K562 (cell line): ENCODE results near the gene FTHL17. TPM values are rescaled to one million over a fixed set of nuclear protein-coding genes. Genes with fewer than 3 reads are reported as not detected.

Experiments used
- ATAC-seq: fragments of 200-7000 bp; cut with Tn5 transposase; 3 replicates; pipeline ENCODE4 v1.9.1; 2020; ENCODE audit warnings: moderate library complexity
- BruUV-seq: library from RNA; stranded (reverse); fragments of 400-500 nt; replicated peaks from 2 replicates; lab custom pipeline; 2021; lab: Mats Ljungman, UMichigan
- CTCF ChIA-PET: fragments of 300-600 bp; formaldehyde crosslinking; extraction: SDS; loops from one replicate; lab custom pipeline; 2021; ENCODE audit warnings: low intra/inter-chr PET ratio; lab: Yijun Ruan, JAX
- POLR2A ChIA-PET: fragments of 300-600, 350-650 bp; sonication (Branson Sonifier 250); formaldehyde crosslinking; extraction: SDS; loops from one replicate; lab custom pipeline; 2021; ENCODE audit warnings: antibody characterized with exemption, inconsistent platforms; lab: Yijun Ruan, JAX
- DNase-seq, 4 experiments: peaks; one replicate each; pipeline versions ENCODE4 v3.0.0 to v3.0.0-alpha.2; 2011 to 2018; ENCODE audit warnings: low spot score in 3 of 4, mixed read lengths in 3 of 4; ENCODE audit errors: extremely low read depth in 1 of 4
- FAIRE-seq: peaks from 2 replicates; lab custom pipeline; 2011; peaks lifted over from hg19 to GRCh38; lab: Jason Lieb, UNC
- H2AFZ ChIP-seq: 2 replicates; pipeline ENCODE4 v1.6.0; 2011; ENCODE audit warnings: low read depth, low read length, control low read depth, inconsistent platforms
- H3K27ac ChIP-seq: fragments of 200-600 bp; 3 replicates; pipeline ENCODE4 v1.8.0; 2011; ENCODE audit warnings: low read depth, mild to moderate bottlenecking, control low read depth, inconsistent platforms, low read length, moderate library complexity, mixed read lengths; ENCODE audit errors: extremely low read depth
- H3K27me3 ChIP-seq, 2 experiments: fragments of 300-600 bp in 1 of 2; 2 replicates in 1 of 2; 3 replicates in 1 of 2; pipeline versions ENCODE4 v1.6.0 to v1.8.0; 2011; ENCODE audit warnings: inconsistent platforms in 2 of 2, low read length in 2 of 2, mild to moderate bottlenecking in 1 of 2, mixed read lengths in 1 of 2, moderate library complexity in 1 of 2; ENCODE audit not compliant: control insufficient read depth in 2 of 2, insufficient read depth in 2 of 2
- H3K36me3 ChIP-seq: fragments of 300-600 bp; 3 replicates; pipeline ENCODE4 v1.8.0; 2011; ENCODE audit warnings: mild to moderate bottlenecking, low read length, inconsistent platforms; ENCODE audit not compliant: control insufficient read depth, insufficient read depth
- H3K4me1 ChIP-seq, 2 experiments: fragments of 200-600 bp in 1 of 2; replicated peaks in 1 of 2; 2 replicates in 1 of 2; 3 replicates in 1 of 2; pipeline versions ENCODE4 v1.5.1 to v1.8.0; 2011; ENCODE audit warnings: inconsistent platforms in 2 of 2, low read length in 2 of 2, mild to moderate bottlenecking in 1 of 2, mixed read lengths in 1 of 2, moderate library complexity in 1 of 2; ENCODE audit not compliant: control insufficient read depth in 2 of 2, insufficient read depth in 2 of 2
- H3K4me2 ChIP-seq: 2 replicates; pipeline ENCODE4 v1.6.1; 2011; ENCODE audit warnings: low read length, control low read depth, inconsistent platforms, mixed read lengths; ENCODE audit not compliant: insufficient read depth
- H3K4me3 ChIP-seq: fragments of 200-600 bp; sonication (generic), shearing (Covaris generic); 2 replicates; pipeline ENCODE4 v1.5.1; 2016; ENCODE audit warnings: control low read depth, inconsistent platforms
- H3K79me2 ChIP-seq: fragments of 200-600 bp; 3 replicates; pipeline ENCODE4 v1.8.0; 2011; ENCODE audit warnings: low read length, inconsistent platforms; ENCODE audit not compliant: control insufficient read depth, insufficient read depth
- H3K9ac ChIP-seq, 2 experiments: 2 replicates each; pipeline versions ENCODE4 v1.6.0 to v1.6.1; 2011; ENCODE audit warnings: low read depth in 2 of 2, low read length in 2 of 2, control low read depth in 1 of 2, inconsistent platforms in 1 of 2, mild to moderate bottlenecking in 1 of 2, mixed read lengths in 1 of 2; ENCODE audit not compliant: insufficient read depth in 1 of 2
- H3K9me1 ChIP-seq: one replicate; pipeline ENCODE4 v1.6.0; 2011; ENCODE audit warnings: inconsistent platforms, mild to moderate bottlenecking, low read length, moderate library complexity; ENCODE audit not compliant: control insufficient read depth, insufficient read depth
- H3K9me3 ChIP-seq: replicated peaks from 2 replicates; pipeline ENCODE4 v1.5.1; 2011; ENCODE audit warnings: low read depth, low read length, inconsistent platforms; ENCODE audit not compliant: control insufficient read depth, insufficient read depth
- H4K20me1 ChIP-seq: replicated peaks from 2 replicates; pipeline ENCODE4 v1.6.1; 2011; ENCODE audit warnings: low read length, inconsistent platforms, mixed read lengths; ENCODE audit not compliant: control insufficient read depth, insufficient read depth
- ARID3B ChIP-seq: fragments of 250-450 bp; sonication (Bioruptor Pico); IDR thresholded peaks from 2 replicates; pipeline ENCODE4 v1.4.0; 2020; ENCODE audit warnings: borderline replicate concordance
- BRCA1 ChIP-seq, 2 experiments: fragments of 450-650 bp in 1 of 2; sonication (generic) in 1 of 2; formaldehyde crosslinking in 1 of 2; IDR thresholded peaks; 2 replicates each; pipeline versions ENCODE4 v1.5.0 to v1.6.1; 2017 to 2020; ENCODE audit warnings: mild to moderate bottlenecking in 1 of 2, missing genetic modification reagents in 1 of 2
- GABPB2 ChIP-seq: fragments of 250-450 bp; sonication (Bioruptor Pico); conservative IDR thresholded peaks from 2 replicates; pipeline ENCODE4 v1.5.1; 2021; ENCODE audit warnings: mild to moderate bottlenecking
- MLX ChIP-seq, 2 experiments: fragments of 450-650 bp in 1 of 2; sonication (generic) in 1 of 2; formaldehyde crosslinking; conservative IDR thresholded peaks; 2 replicates each; pipeline versions ENCODE4 v1.4.0 to v1.8.1; 2020 to 2022; ENCODE audit warnings: mild to moderate bottlenecking in 1 of 2, missing genetic modification reagents in 1 of 2
- RBFOX2 ChIP-seq: fragments of 200-400 bp; formaldehyde crosslinking; IDR thresholded peaks from 2 replicates; pipeline ENCODE4 v1.6.1; 2017; ENCODE audit warnings: low read depth, mild to moderate bottlenecking, low read length, moderate library complexity
- TCF3 ChIP-seq: sonication (generic); formaldehyde crosslinking; IDR thresholded peaks from 2 replicates; pipeline ENCODE4 v1.4.0; 2020; ENCODE audit warnings: mild to moderate bottlenecking, missing genetic modification reagents
- ZFP91 ChIP-seq: sonication (generic); formaldehyde crosslinking; IDR thresholded peaks from 2 replicates; pipeline ENCODE4 v1.8.0; 2022; ENCODE audit warnings: mild to moderate bottlenecking, missing genetic modification reagents
- ZNF76 ChIP-seq: fragments of 250-450 bp; sonication (Bioruptor Pico); IDR thresholded peaks from 2 replicates; pipeline ENCODE4 v1.4.0; 2020; ENCODE audit warnings: mild to moderate bottlenecking, moderate library complexity, borderline replicate concordance
- ZSCAN29 ChIP-seq: fragments of 450-650 bp; IDR thresholded peaks from 2 replicates; pipeline ENCODE4 v1.6.1; 2017
- WGBS: fragments of 100-300 bp; shearing (Covaris generic); methylation state at CpG from one replicate; pipeline ENCODE4 v1.1.6; 2016; ENCODE audit warnings: low coverage, mixed read lengths; ENCODE audit not compliant: insufficient coverage; ENCODE audit errors: missing lambda C conversion rate; 5-methylcytosine and 5-hydroxymethylcytosine counted together
- in situ Hi-C: fragments of 300-500 bp; cut with MboI; formaldehyde crosslinking; loops from 4 replicates; pipeline ENCODE4 v1.15.0; 2018; ENCODE audit warnings: inconsistent platforms, mixed read lengths
- intact Hi-C: fragments of 100-400 bp; cut with micrococcal nuclease; formaldehyde crosslinking; loops from 2 replicates; pipeline ENCODE4 v1.14.2; 2022
- polyA plus RNA-seq, 8 experiments: library from polyadenylated mRNA; depleted of rRNA in 4 of 8; stranded (reverse) in 5 of 8; unstranded in 3 of 8; fragments of >200 nt; fragmentation: Nextera tagmentation in 2 of 8; fragmentation: Illumina TruSeq in 1 of 8; extraction: Ambion mirVana in 2 of 8; extraction: Trizol in 1 of 8; gene quantifications; 2 replicates each; pipeline versions ENCODE4 v1.2.1 to v1.2.3, GENCODE V29; 2011 to 2014; ENCODE audit warnings: inconsistent platforms in 1 of 8, missing spikeins in 1 of 8
- total RNA-seq, 7 experiments: library from RNA; depleted of rRNA in 6 of 7; stranded (reverse); fragments of >200 nt in 6 of 7; fragmentation: Illumina TruSeq in 2 of 7; extraction: Trizol in 2 of 7; gene quantifications; 2 replicates each; pipeline versions ENCODE4 v1.2.1 to v1.2.3, GENCODE V29; 2011 to 2021; ENCODE audit warnings: low replicate concordance in 1 of 7
- TF ChIP-seq, protein P1 (sequence below): fragments of 250-450 bp; sonication (Bioruptor Pico); IDR thresholded peaks from 2 replicates; pipeline ENCODE4 v1.4.0; 2020; ENCODE audit warnings: mild to moderate bottlenecking
- TF ChIP-seq, protein P2 (sequence below): fragments of 450-650 bp; formaldehyde crosslinking; IDR thresholded peaks from 2 replicates; pipeline ENCODE4 v1.4.0; 2020; ENCODE audit warnings: mild to moderate bottlenecking, moderate library complexity

Gene FTHL17
- total and polyA plus RNA-seq, 9 of the 15 experiments (the other 6 are each of a cell fraction or from before 2014, with no cell fraction given) = not detected

DNA sequence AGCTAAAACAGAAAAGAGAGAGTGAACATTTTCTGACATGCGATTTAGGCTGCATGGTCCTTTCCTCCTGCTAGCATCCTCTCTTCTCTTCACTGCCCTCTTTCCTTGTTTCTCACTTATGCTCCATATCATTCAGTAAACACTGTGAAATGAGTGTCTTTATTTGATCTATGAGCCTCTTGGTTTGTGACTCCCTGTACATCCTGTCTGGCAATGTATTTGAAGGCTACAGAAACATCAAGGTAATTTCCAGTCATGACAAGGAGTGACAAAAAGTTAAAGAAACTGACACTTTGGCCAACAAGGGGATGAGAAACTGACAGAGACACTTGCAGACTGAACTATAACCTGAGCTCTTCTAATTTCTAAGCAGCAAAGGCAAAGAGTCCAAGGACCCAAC, 8.7 kb downstream of the FTHL17 start:
- Histone ChIP-seq H3K27ac (no peak overlapping the region), H3K27me3 (no peaks in the 10 kb centered on the region), H3K9me3 (no peaks in the 10 kb centered on the region), H3K4me2 (no peak overlapping the region), H2AFZ (no peak overlapping the region), H3K4me3 (no peak overlapping the region), H4K20me1 (no peaks in the 10 kb centered on the region), H3K9ac (no peak overlapping the region), H3K36me3 (no peaks in the 10 kb centered on the region), H3K79me2 (no peaks in the 10 kb centered on the region), H3K9me1 (no peaks in the 10 kb centered on the region), H3K4me1 (no peaks in the 10 kb centered on the region)
- no peak for FAIRE-seq
- ATAC-seq = no peak
- in situ Hi-C loops = no loop called here
- no peak for DNase-seq
- intact Hi-C loops = no loop called here
- CTCF ChIA-PET = no interaction called here
- BruUV-seq = no TSS peak
- POLR2A ChIA-PET = no interaction called here
- WGBS = 0% methylated on average over 1 of the region's 1 CpG
- TF ChIP-seq BRCA1 (IDR thresholded peaks at IDR 0.05) = no peak
- no peak for TF ChIP-seq BRCA1 (CRISPR knock-in tag; IDR thresholded peaks at IDR 0.05)
- TF ChIP-seq RBFOX2 = no peak
- TF ChIP-seq, protein P1, sequence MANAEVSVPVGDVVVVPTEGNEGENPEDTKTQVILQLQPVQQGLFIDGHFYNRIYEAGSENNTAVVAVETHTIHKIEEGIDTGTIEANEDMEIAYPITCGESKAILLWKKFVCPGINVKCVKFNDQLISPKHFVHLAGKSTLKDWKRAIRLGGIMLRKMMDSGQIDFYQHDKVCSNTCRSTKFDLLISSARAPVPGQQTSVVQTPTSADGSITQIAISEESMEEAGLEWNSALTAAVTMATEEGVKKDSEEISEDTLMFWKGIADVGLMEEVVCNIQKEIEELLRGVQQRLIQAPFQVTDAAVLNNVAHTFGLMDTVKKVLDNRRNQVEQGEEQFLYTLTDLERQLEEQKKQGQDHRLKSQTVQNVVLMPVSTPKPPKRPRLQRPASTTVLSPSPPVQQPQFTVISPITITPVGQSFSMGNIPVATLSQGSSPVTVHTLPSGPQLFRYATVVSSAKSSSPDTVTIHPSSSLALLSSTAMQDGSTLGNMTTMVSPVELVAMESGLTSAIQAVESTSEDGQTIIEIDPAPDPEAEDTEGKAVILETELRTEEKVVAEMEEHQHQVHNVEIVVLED (CRISPR knock-in tag) = no peak
- no peak for TF ChIP-seq ARID3B (CRISPR knock-in tag)
- TF ChIP-seq TCF3 = no peak
- TF ChIP-seq GABPB2 (CRISPR knock-in tag) = no peak
- TF ChIP-seq, protein P2, sequence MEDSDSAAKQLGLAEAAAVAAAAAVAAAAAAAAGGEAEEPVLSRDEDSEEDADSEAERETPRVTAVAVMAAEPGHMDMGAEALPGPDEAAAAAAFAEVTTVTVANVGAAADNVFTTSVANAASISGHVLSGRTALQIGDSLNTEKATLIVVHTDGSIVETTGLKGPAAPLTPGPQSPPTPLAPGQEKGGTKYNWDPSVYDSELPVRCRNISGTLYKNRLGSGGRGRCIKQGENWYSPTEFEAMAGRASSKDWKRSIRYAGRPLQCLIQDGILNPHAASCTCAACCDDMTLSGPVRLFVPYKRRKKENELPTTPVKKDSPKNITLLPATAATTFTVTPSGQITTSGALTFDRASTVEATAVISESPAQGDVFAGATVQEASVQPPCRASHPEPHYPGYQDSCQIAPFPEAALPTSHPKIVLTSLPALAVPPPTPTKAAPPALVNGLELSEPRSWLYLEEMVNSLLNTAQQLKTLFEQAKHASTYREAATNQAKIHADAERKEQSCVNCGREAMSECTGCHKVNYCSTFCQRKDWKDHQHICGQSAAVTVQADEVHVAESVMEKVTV (CRISPR knock-in tag) = no peak
- no peak for TF ChIP-seq ZFP91
- TF ChIP-seq ZNF76 (CRISPR knock-in tag) = no peak
- TF ChIP-seq MLX (CRISPR knock-in tag; conservative IDR thresholded peaks at IDR 0.05) = no peak
- TF ChIP-seq ZSCAN29 = no peak
